ENCODE results near the gene CLINT1. TPM values are rescaled to one million over a fixed set of nuclear protein-coding genes. Genes with fewer than 3 reads are reported as not detected.

The CLINT1 gene
- total RNA-seq, 1 experiment from 2014 or later, result 69.2 TPM

DNA sequence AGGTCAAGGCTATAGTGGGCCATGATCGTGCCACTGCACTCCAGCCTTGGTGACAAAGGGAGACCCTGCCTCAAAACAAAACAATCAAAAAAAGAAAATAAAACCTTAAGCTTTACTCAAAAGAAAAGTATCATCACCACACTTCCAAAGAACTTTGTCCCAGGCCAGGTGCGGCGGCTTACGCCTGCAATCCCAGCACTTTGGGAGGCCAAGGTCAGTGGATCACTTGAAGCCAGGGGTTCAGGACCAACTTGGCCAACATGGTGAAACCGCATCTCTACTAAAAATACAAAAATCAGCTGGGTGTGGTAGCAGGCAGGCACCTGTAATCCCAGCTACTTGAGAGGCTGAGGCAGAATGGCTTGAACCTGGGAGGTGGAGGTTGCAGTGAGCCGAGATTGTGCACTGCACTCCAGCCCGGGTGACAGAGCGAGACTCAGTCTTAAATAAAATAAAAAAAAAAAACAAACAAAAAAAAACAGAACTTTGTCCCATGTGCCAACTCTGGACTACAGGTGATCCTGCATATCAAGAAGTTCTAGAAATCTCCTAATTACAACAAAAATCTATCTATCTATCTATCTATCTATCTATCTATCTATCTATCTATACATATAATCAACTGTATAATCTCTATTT lies 19.7 kb downstream of the CLINT1 start:
- no peak overlapping the region for H3K27ac ChIP-seq (ENCODE audit: low read depth, low read length)
- no peaks in the 10 kb centered on the region for H3K4me1 ChIP-seq (ENCODE audit: control insufficient read depth in 1 of 2, insufficient read depth in 2 of 2, low read length in 2 of 2)
- TF ChIP-seq POLR2A (IDR thresholded peaks at IDR 0.05; ENCODE audit: borderline replicate concordance, extremely low read depth, insufficient read depth, insufficient read length) (no peak), EZH2 (IDR thresholded peaks at IDR 0.05) (no peak), CBX3 (IDR thresholded peaks at IDR 0.05; ENCODE audit: low read depth) (no peak), SIN3A (IDR thresholded peaks at IDR 0.05; ENCODE audit: low read depth) (no peak), ZFX (IDR thresholded peaks at IDR 0.05) (no peak), RAD21 (IDR thresholded peaks at IDR 0.05; ENCODE audit: low read depth) (no peak), EGR1 (IDR thresholded peaks at IDR 0.05; ENCODE audit: low read depth) (no peak), CEBPB (IDR thresholded peaks at IDR 0.05; ENCODE audit: low read depth) (no peak), ELF1 (IDR thresholded peaks at IDR 0.05; ENCODE audit: borderline replicate concordance, low read depth) (no peak), POLR2AphosphoS5 (IDR thresholded peaks at IDR 0.05; ENCODE audit: low read depth, low read length) (no peak)
- TF ChIP-seq, protein P1, sequence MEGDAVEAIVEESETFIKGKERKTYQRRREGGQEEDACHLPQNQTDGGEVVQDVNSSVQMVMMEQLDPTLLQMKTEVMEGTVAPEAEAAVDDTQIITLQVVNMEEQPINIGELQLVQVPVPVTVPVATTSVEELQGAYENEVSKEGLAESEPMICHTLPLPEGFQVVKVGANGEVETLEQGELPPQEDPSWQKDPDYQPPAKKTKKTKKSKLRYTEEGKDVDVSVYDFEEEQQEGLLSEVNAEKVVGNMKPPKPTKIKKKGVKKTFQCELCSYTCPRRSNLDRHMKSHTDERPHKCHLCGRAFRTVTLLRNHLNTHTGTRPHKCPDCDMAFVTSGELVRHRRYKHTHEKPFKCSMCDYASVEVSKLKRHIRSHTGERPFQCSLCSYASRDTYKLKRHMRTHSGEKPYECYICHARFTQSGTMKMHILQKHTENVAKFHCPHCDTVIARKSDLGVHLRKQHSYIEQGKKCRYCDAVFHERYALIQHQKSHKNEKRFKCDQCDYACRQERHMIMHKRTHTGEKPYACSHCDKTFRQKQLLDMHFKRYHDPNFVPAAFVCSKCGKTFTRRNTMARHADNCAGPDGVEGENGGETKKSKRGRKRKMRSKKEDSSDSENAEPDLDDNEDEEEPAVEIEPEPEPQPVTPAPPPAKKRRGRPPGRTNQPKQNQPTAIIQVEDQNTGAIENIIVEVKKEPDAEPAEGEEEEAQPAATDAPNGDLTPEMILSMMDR (IDR thresholded peaks at IDR 0.05 in 2 of 3, conservative IDR thresholded peaks at IDR 0.05 in 1 of 3; ENCODE audit: borderline replicate concordance in 1 of 3, insufficient read depth in 1 of 3, low read depth in 2 of 3, low read length in 2 of 3), result no peak
- TF ChIP-seq, protein P2, sequence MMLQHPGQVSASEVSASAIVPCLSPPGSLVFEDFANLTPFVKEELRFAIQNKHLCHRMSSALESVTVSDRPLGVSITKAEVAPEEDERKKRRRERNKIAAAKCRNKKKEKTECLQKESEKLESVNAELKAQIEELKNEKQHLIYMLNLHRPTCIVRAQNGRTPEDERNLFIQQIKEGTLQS (IDR thresholded peaks at IDR 0.05), result no peak
- H4K20me1 ChIP-seq (ENCODE audit: insufficient read depth), result peaks cover 26% of the 10 kb centered on the region
- H3K4me3 ChIP-seq (replicated peaks in 1 of 2; ENCODE audit: low read depth in 1 of 2, low read length in 2 of 2), result no peak overlapping the region
- ChIA-PET RAD21 (ENCODE audit: low non-redundant PET in 1 of 2, low total read pairs in 2 of 2, uncharacterized antibody in 2 of 2, unreplicated experiment in 2 of 2) (no interaction called here), CTCF (no interaction called here), POLR2A (no interaction called here)
- H3K4me2 ChIP-seq (ENCODE audit: low read length), result no peak overlapping the region
- H2AFZ ChIP-seq (ENCODE audit: low read depth, low read length, poor library complexity, severe bottlenecking), result no peak overlapping the region
- H3K27me3 ChIP-seq (ENCODE audit: insufficient read depth, low read length), result no peaks in the 10 kb centered on the region
- ATAC-seq, result no peak
- no TSS peak for BruUV-seq (replicated peaks)
- no peaks in the 10 kb centered on the region for H3K9me3 ChIP-seq (ENCODE audit: control insufficient read depth in 1 of 2, insufficient read depth in 1 of 2, low read depth in 1 of 2, low read length in 2 of 2)
- peaks cover 97% of the 10 kb centered on the region for H3K79me2 ChIP-seq (ENCODE audit: insufficient read depth, low read length)
- DNase-seq (ENCODE audit: low read depth, low spot score), result no peak
- H3K9me2 ChIP-seq (ENCODE audit: insufficient read depth), result no peaks in the 10 kb centered on the region
- no peak overlapping the region for H3K9ac ChIP-seq (ENCODE audit: low read length)
- H3K36me3 ChIP-seq (ENCODE audit: control insufficient read depth in 1 of 2, insufficient read depth in 2 of 2, low read length in 2 of 2), result no peaks in the 10 kb centered on the region
- intact Hi-C loops (cut with micrococcal nuclease), result no loop called here

Data from HCT116 (cell line).